Thyroid gland (tissue), 4 donors: ENCODE measurements around the gene CBR3.
"Not testable (repeated sequence)": the region's sequence is repeated elsewhere in the genome, so short reads cannot be mapped to it uniquely, and the experiment has no call there.

ENCODE experiments used
- POLR2A ChIP-seq, 2 donors: fragments of 450-650 bp; IDR thresholded peaks; one replicate each; pipeline ENCODE4 v1.6.1; 2017; ENCODE audit warnings: antibody characterized with exemption in 2 of 2, mild to moderate bottlenecking in 2 of 2, moderate library complexity in 1 of 2
- TF ChIP-seq, protein P1 (sequence below), 6 experiments: fragments of 200-600 bp in 3 of 6; fragments of 450-650 bp in 3 of 6; sonication (generic) in 3 of 6; IDR thresholded peaks; one replicate each; pipeline ENCODE4 v1.5.1; 2016 to 2019; ENCODE audit warnings: antibody characterized with exemption in 6 of 6, mild to moderate bottlenecking in 2 of 6, inconsistent platforms in 1 of 6, moderate library complexity in 1 of 6

DNA sequence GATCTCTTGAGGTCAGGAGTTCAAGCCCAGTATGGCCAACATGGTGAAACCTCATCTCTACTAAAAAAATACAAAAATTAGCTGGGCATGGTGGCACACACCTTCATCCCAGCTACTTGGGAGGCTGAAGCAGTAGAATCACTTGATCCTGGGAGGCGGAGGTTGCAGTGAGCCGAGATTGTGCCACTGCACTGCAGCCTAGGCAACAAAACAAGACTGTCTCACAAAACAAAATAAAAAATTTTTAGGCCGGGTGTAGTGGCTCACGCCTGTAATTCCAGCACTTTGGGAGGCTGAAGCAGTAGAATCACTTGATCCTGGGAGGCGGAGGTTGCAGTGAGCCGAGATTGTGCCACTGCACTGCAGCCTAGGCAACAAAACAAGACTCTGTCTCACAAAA lies 9.4 kb downstream of the CBR3 start:
- TF ChIP-seq, protein P1, sequence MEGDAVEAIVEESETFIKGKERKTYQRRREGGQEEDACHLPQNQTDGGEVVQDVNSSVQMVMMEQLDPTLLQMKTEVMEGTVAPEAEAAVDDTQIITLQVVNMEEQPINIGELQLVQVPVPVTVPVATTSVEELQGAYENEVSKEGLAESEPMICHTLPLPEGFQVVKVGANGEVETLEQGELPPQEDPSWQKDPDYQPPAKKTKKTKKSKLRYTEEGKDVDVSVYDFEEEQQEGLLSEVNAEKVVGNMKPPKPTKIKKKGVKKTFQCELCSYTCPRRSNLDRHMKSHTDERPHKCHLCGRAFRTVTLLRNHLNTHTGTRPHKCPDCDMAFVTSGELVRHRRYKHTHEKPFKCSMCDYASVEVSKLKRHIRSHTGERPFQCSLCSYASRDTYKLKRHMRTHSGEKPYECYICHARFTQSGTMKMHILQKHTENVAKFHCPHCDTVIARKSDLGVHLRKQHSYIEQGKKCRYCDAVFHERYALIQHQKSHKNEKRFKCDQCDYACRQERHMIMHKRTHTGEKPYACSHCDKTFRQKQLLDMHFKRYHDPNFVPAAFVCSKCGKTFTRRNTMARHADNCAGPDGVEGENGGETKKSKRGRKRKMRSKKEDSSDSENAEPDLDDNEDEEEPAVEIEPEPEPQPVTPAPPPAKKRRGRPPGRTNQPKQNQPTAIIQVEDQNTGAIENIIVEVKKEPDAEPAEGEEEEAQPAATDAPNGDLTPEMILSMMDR (IDR thresholded peaks at IDR 0.05) = not testable (repeated sequence)
- not testable (repeated sequence) for TF ChIP-seq POLR2A (IDR thresholded peaks at IDR 0.05)
